Smooth muscle cell (in vitro differentiated cells): ENCODE results near the gene TP53BP2. TPM values are rescaled to one million over a fixed set of nuclear protein-coding genes. Genes with fewer than 3 reads are reported as not detected.
A peak's percentile ranks its signal among the peaks of the same experiment; 100 is the strongest.

Experiments used
- DNase-seq: peaks from one replicate; lab custom pipeline; 2025; ENCODE audit not compliant: unreplicated experiment; lab: John Stamatoyannopoulos, UW
- H2AFZ ChIP-seq: fragments of 200-600 bp; sonication (generic); 2 replicates; pipeline ENCODE4 v1.6.0; 2016; ENCODE audit warnings: antibody characterized with exemption, low read depth, mild to moderate bottlenecking
- H3F3A ChIP-seq: fragments of 200-600 bp; sonication (generic); 2 replicates; pipeline ENCODE4 v1.6.0; 2017; ENCODE audit warnings: antibody characterized with exemption, low read depth
- H3K27ac ChIP-seq: fragments of 200-600 bp; sonication (generic); 2 replicates; pipeline ENCODE4 v1.5.1; 2016; ENCODE audit warnings: low read depth, mild to moderate bottlenecking
- H3K27me3 ChIP-seq: fragments of 200-600 bp; sonication (generic); 2 replicates; pipeline ENCODE4 v1.6.1; 2016; ENCODE audit warnings: low read depth, mild to moderate bottlenecking
- H3K36me3 ChIP-seq: fragments of 200-600 bp; sonication (generic); 2 replicates; pipeline ENCODE4 v1.5.1; 2016; ENCODE audit warnings: low read depth
- H3K4me1 ChIP-seq: fragments of 200-600 bp; sonication (generic); 2 replicates; pipeline ENCODE4 v1.5.1; 2016; ENCODE audit warnings: low read depth
- H3K4me2 ChIP-seq: fragments of 200-600 bp; sonication (generic); 2 replicates; pipeline ENCODE4 v1.6.0; 2016; ENCODE audit warnings: mild to moderate bottlenecking
- H3K4me3 ChIP-seq: fragments of 200-600 bp; sonication (generic); 2 replicates; pipeline ENCODE4 v1.5.1; 2016; ENCODE audit warnings: mild to moderate bottlenecking
- H3K79me2 ChIP-seq: fragments of 200-600 bp; sonication (generic); 2 replicates; pipeline ENCODE4 v1.6.0; 2016; ENCODE audit warnings: low read depth, mild to moderate bottlenecking
- H3K9ac ChIP-seq: fragments of 200-600 bp; sonication (generic); 2 replicates; pipeline ENCODE4 v1.6.0; 2016; ENCODE audit warnings: low read depth
- H3K9me3 ChIP-seq: fragments of 200-600 bp; sonication (generic); replicated peaks from 2 replicates; pipeline ENCODE4 v1.5.1; 2016; ENCODE audit warnings: low read depth
- H4K20me1 ChIP-seq: fragments of 200-600 bp; sonication (generic); 2 replicates; pipeline ENCODE4 v1.6.0; 2016; ENCODE audit warnings: low read depth
- WGBS: methylation state at CpG from one replicate; pipeline ENCODE4 v1.1.7; 2016; ENCODE audit warnings: low lambda C conversion rate; 5-methylcytosine and 5-hydroxymethylcytosine counted together
- polyA plus RNA-seq: library from polyadenylated mRNA; unstranded; fragments of >200 nt; fragmentation: Nextera tagmentation; extraction: Ambion mirVana; gene quantifications from 2 replicates; pipeline ENCODE4 v1.2.1, GENCODE V29; 2016
- total RNA-seq: library from RNA; depleted of rRNA; stranded (reverse); fragments of >200 nt; gene quantifications from 2 replicates; pipeline ENCODE4 v1.2.3, GENCODE V29; 2014
- TF ChIP-seq, protein P1 (sequence below): fragments of 200-600 bp; sonication (generic); IDR thresholded peaks from 2 replicates; pipeline ENCODE4 v1.5.1; 2017; ENCODE audit warnings: borderline replicate concordance, mild to moderate bottlenecking, antibody characterized with exemption; ENCODE audit not compliant: insufficient read depth, poor library complexity, severe bottlenecking

Gene TP53BP2
- total and polyA plus RNA-seq, 2 experiments from 2014 or later: 11.8 to 30.8 TPM

- Histone ChIP-seq H3K36me3 (peaks cover 19% of the 10 kb centered on the region), H2AFZ (no peak overlapping the region), H3K4me1 (peaks cover 13% of the 10 kb centered on the region), H3K4me3 (no peak overlapping the region), H3K9me3 (no peaks in the 10 kb centered on the region), H3F3A (peaks cover 32% of the 10 kb centered on the region), H3K9ac (no peak overlapping the region), H3K27ac (peak overlapping the region; percentile 93), H3K4me2 (no peak overlapping the region), H3K27me3 (no peaks in the 10 kb centered on the region), H4K20me1 (peaks cover 11% of the 10 kb centered on the region), H3K79me2 (peaks cover 4% of the 10 kb centered on the region)
- WGBS: 94% methylated on average over 9 of the region's 9 CpGs
- TF ChIP-seq, protein P1, sequence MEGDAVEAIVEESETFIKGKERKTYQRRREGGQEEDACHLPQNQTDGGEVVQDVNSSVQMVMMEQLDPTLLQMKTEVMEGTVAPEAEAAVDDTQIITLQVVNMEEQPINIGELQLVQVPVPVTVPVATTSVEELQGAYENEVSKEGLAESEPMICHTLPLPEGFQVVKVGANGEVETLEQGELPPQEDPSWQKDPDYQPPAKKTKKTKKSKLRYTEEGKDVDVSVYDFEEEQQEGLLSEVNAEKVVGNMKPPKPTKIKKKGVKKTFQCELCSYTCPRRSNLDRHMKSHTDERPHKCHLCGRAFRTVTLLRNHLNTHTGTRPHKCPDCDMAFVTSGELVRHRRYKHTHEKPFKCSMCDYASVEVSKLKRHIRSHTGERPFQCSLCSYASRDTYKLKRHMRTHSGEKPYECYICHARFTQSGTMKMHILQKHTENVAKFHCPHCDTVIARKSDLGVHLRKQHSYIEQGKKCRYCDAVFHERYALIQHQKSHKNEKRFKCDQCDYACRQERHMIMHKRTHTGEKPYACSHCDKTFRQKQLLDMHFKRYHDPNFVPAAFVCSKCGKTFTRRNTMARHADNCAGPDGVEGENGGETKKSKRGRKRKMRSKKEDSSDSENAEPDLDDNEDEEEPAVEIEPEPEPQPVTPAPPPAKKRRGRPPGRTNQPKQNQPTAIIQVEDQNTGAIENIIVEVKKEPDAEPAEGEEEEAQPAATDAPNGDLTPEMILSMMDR: no peak
- no peak for DNase-seq
Observed at GRCh38 chr1:223770621-223771315, 75.0 kb downstream of the TP53BP2 start.

DNA sequence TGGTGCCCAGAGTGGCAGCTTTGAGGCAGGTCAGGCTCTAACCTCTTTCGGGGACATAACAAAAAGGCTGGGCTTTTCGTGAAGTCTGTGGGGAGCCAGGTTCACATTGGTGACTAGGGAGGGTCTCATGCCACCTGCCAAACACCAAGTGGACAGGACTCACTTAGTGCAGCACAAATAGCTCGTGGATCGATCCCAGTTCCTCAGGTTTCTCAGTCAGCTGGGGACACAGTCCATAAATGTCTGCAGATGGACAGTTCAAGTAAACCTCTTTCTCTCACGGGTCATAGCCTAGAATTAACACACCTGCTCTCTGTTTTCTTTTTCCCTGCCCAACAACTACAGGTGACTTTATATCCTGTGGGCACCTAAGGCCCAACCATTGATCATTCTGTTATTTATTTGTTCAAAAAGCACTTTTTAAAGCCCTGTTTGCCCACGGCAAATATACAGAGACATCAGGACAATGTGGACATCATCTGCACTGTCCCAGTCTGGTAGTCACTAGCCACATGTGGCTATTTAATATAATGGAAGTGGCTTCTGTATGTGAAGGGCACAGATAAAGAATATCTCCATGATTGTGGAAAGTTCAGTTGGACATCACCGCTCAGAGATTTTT is 79.9 kb downstream of the TP53BP2 start:
- Histone ChIP-seq H3K27ac (no peak overlapping the region), H3K4me3 (no peak overlapping the region), H3K4me1 (no peaks in the 10 kb centered on the region), H3K27me3 (no peaks in the 10 kb centered on the region), H3K79me2 (peaks cover 4% of the 10 kb centered on the region), H3K36me3 (peaks cover 25% of the 10 kb centered on the region), H3K4me2 (no peak overlapping the region), H4K20me1 (no peaks in the 10 kb centered on the region), H3K9ac (no peak overlapping the region), H2AFZ (no peak overlapping the region), H3K9me3 (no peaks in the 10 kb centered on the region), H3F3A (peaks cover 9% of the 10 kb centered on the region)
- TF ChIP-seq, protein P1: no peak
- 95% methylated on average over 7 of the region's 7 CpGs for WGBS
- DNase-seq: no peak

GRCh38 chr1:223765036-223765718 is 80.6 kb downstream of the TP53BP2 start:
- Histone ChIP-seq H3K9ac (no peak overlapping the region), H3F3A (peaks cover 6% of the 10 kb centered on the region), H3K36me3 (peaks cover 25% of the 10 kb centered on the region), H3K4me2 (no peak overlapping the region), H3K79me2 (peaks cover 4% of the 10 kb centered on the region), H3K4me1 (no peaks in the 10 kb centered on the region), H3K27me3 (no peaks in the 10 kb centered on the region), H3K4me3 (no peak overlapping the region), H3K9me3 (no peaks in the 10 kb centered on the region), H4K20me1 (no peaks in the 10 kb centered on the region), H2AFZ (no peak overlapping the region), H3K27ac (no peak overlapping the region)
- TF ChIP-seq, protein P1: no peak
- 72% methylated on average over 9 of the region's 9 CpGs for WGBS
- no peak for DNase-seq
